GM18951 (cell line): ENCODE results near the gene SH3PXD2B.

ENCODE experiments used
- POLR2A ChIP-seq: IDR thresholded peaks from 4 replicates; pipeline ENCODE4 v1.6.1; 2011; ENCODE audit warnings: mild to moderate bottlenecking; ENCODE audit not compliant: insufficient read length, insufficient read depth; ENCODE audit errors: extremely low read depth
- in situ Hi-C: fragments of 300-500 bp; cut with MboI; formaldehyde crosslinking; loops from one replicate; pipeline ENCODE4 v1.12.0; 2022; ENCODE audit warnings: low sequenced_read_pairs, mixed read lengths, inconsistent platforms; ENCODE audit not compliant: unreplicated experiment

Gene SH3PXD2B

GRCh38 chr5:172446336-172447051 is 7.8 kb downstream of the SH3PXD2B start:
- TF ChIP-seq POLR2A, result no peak
- in situ Hi-C loops, result no loop called here

DNA sequence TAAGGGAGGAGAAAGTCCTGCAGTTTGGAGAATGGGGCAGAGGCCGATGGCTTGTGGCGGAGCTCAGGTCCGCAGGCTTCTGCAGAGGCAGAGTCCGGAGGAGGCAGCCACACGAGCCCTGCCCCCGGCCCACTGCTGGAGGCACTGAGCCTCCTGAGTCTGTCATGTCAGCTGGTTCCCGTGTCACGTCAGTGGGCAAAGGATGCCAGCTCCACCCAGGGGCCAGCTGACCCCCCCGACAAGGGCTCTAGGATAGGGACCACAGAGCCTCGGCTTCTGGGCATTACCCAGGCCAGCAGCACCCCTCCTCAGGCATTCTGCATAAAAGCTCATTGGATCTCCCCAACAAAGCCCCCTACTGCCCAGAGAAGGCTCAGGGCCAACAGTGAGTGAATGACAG is 8.5 kb downstream of the SH3PXD2B start:
- in situ Hi-C loops, result no loop called here
- TF ChIP-seq POLR2A, result no peak

DNA sequence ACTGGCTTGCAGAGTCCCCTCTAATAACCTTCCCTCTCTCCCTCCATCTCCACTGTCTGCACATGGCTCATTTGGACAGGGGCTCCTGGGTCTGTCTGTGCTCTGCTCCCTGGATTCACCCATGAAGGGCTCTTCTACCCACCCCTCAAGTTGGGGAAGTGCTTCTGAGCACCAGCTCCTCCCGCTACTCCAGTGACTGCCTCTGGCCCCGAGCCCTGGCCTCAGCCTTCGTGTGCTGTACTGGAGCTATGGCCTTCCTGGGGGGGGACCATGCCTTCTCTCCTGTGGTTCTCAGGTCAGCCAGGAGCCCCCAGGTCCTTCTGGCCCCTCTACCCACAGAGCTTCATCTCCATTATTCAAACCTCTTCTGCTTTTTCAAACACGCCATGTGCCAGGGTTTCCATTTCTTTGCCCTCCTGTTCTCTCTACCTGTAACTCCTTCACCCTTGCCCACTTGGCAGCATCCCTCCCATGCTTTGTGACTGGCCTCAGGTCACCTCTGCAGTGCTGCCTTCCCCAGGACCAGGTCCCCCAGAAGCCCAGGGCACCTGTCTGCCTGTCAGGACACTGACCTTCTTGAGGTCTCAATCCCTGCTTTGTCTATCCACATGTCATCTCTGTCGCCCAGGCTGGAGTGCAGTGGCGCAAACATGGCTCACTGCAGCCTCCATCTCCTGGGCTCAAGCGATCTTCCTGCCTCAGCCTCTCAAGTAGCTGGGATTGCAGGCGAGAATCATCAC is 9.5 kb downstream of the SH3PXD2B start:
- in situ Hi-C loops, result no loop called here
- TF ChIP-seq POLR2A, result no peak

DNA sequence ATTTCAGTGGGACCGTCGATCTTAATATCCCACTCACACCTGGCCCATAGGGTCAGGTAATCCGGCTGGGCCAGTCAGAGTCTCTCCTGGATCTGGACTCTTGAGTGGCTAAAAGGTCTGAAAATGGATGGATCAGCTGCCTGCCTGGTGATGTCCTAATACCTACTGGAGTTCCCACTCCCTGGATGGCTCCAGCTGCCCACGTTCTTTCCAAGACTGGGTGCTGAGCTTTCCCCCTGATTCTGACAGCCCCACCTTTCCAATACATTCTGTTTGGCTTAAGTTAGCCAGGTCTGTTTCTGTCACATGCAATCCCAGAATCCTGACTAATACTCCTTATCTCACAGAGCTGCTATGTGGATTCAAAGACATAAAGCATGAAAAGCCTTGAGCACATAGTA is 10.2 kb downstream of the SH3PXD2B start:
- TF ChIP-seq POLR2A, result no peak
- in situ Hi-C loops, result no loop called here

GRCh38 chr5:172443441-172444109 is 10.8 kb downstream of the SH3PXD2B start:
- no peak for TF ChIP-seq POLR2A
- in situ Hi-C loops, result no loop called here

DNA sequence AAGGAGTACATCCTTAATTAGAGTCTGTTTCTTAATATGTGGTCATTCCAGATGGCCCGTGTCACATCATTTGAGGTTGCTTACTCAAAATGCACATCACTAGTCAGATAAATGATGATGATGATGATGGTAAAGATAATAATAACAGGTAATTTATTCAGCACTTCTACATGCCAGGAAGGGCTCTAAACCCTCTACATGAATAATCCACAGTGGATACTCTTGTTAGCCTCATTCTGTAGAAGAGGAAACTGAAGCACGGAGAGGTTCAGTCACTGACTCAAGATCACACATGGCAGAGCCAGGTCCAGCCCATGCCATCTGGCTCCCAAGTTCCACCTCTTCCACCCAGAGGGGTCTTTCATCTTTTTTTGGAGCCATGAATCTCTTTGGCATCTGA is 11.7 kb downstream of the SH3PXD2B start:
- in situ Hi-C loops, result no loop called here
- TF ChIP-seq POLR2A, result no peak

DNA sequence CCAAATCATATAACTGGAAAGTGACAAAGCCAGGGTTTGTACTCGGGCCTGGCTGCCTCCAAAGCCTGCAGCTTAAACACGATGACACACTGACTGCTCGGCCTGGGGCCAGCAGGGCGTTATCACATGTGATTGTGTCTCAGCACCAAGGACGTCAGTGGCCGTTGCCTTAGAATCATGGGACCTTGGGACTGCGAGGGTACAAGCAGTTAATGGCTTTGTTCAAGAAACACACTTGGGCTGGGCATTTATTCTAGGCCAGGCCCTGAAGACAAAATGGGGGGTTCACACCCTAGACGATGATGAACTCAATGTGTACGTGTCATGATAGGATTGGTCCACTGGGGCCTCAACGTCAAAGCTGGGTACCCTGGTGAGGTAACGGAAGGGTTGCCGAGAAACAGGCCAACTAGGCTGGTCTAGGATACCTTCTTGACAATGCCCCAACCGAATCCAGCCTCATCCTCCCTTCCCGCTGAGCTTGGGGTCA is 13.0 kb downstream of the SH3PXD2B start:
- in situ Hi-C loops, result no loop called here
- no peak for TF ChIP-seq POLR2A

DNA sequence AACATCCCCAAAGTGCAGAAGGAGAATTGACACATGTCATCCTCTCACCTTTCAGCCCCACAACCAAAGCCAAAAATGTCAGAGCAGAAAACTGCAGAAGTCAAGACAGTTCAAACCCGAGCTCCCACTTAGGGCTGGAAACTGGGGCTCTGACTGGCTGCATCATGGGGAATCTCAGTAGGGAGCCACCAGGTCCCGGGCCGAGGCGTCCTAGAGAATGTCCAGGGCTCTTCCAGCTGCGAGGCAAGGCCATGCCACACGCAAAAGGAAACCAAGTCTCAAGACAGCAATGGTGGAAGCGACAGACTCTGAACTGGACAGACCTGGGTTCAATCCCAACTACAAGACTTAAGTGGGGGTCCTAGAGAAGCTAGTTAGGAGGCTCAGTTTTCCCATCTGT is 13.8 kb downstream of the SH3PXD2B start:
- TF ChIP-seq POLR2A, result no peak
- in situ Hi-C loops, result no loop called here

DNA sequence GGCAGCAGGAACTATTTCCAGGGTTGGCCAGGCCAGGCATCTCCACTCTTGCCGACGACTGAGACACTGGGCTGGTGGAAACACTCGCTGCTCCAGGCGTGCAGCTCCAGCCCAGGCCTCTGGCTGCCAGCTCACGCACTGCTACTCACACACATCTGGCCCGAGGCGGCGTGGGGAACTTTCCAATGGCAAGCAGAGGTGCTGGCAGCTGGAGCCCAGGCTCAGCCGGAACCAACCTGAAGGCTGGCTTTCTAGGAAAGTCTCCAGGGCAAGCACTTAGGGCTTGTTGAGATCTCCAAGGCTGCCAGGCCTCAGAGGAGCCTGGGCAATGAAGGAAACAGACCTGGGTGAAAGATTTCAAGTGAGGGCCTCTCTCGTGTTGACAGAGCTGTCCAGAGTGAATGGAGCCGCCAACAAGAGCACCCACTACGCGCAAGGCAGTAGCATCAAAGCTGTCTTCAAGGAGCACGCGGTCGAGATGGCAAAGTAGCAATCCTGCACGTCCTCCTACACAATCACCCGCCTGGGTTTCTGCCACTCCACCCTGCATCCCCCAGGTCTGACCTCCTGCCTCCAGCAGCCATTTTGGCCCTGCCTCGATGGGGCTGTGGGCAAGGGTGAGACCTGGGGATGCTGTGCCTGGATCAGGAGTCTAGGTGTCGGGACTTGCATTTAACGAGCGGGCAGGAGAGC is 14.4 kb downstream of the SH3PXD2B start:
- in situ Hi-C loops, result no loop called here
- no peak for TF ChIP-seq POLR2A

DNA sequence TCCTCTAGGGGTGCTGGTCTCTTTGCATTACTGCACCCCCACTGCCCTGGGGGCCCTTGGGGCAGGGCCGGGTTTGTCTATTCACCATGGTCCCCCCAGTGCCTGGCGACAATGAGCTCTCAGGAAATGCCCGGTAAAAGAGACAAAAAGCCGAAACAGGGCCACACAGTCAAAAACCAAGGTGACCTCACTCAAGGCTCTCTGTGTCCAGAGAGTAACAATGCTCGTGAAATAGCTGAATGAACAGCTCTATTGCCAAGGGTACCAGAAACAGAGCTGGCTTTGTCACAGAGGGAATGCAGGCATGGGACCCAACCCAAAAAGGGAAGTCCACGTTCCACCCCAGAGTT is 16.0 kb downstream of the SH3PXD2B start:
- in situ Hi-C loops, result no loop called here
- TF ChIP-seq POLR2A, result no peak

- in situ Hi-C loops, result no loop called here
- no peak for TF ChIP-seq POLR2A
Observed at GRCh38 chr5:172437445-172438318, 16.6 kb downstream of the SH3PXD2B start.

DNA sequence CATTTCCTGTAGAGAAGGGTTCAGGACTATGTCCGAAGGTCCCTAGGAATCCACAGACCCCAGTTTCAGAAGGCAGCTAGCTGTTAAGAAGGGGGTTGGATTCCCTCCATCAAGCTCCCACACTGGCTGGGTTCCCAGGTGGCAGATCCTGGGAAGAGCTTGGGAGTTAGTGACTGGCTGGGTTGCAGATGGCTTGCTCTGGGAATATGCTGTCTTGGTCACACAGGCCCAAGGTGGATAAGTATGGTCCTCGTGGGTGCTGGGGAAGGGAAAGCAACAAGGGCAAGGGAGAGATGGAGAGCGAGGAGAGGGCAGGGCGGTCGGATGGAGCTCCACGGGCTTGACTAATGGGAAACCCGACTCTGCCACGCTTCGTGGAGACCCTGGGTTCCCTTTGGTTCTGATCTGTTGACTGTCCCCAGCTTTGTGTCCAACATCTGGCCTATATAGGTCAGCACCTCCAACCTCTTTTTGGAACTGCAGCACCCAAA is 17.4 kb downstream of the SH3PXD2B start:
- no peak for TF ChIP-seq POLR2A
- in situ Hi-C loops, result no loop called here
